ENCODE results near the gene ZNF354B. TPM values are rescaled to one million over a fixed set of nuclear protein-coding genes. Genes with fewer than 3 reads are reported as not detected.
A peak's percentile ranks its signal among the peaks of the same experiment; 100 is the strongest.

ZNF354B gene
- total and polyA plus RNA-seq, 2 of the 8 experiments (the other 6 are each of a cell fraction or from before 2014, with no cell fraction given), result 5.0 to 10.8 TPM

- Histone ChIP-seq H3K79me2 (ENCODE audit: control insufficient read depth in 1 of 2, insufficient read depth in 2 of 2, low read length in 2 of 2) (no peaks in the 10 kb centered on the region), H2AFZ (ENCODE audit: low read length) (no peak overlapping the region), H3K36me3 (ENCODE audit: control insufficient read depth in 2 of 4, insufficient read depth in 4 of 4, low read length in 3 of 4) (peaks cover 0 to 30% (median 11%) of the 10 kb centered on the region in 4 experiments; a peak in 5 of 8 replicates), H3K4ac (replicated peaks; ENCODE audit: insufficient read length, low read depth, low read length) (no peak overlapping the region), H3K23me2 (ENCODE audit: low read depth, low read length) (no peaks in the 10 kb centered on the region), H3K4me1 (replicated peaks in 1 of 4; ENCODE audit: control insufficient read depth in 3 of 4, insufficient read depth in 4 of 4, low read length in 3 of 4) (no peaks in the 10 kb centered on the region), H3K4me2 (ENCODE audit: insufficient read depth in 1 of 2, low read depth in 2 of 2, low read length in 2 of 2) (no peak overlapping the region), H3K18ac (ENCODE audit: extremely low read depth, low read length) (no peak overlapping the region), H3K14ac (ENCODE audit: insufficient read length) (no peak overlapping the region), H3K9me3 (ENCODE audit: insufficient read depth in 2 of 2, low read depth in 1 of 2, low read length in 1 of 2) (peaks cover 11 to 21% of the 10 kb centered on the region in 2 experiments; a peak in 3 of 4 replicates), H3K4me3 (ENCODE audit: extremely low read depth in 1 of 4, insufficient read depth in 2 of 4, low read depth in 3 of 4, low read length in 4 of 4) (no peak overlapping the region), H3K9ac (replicated peaks in 1 of 4; ENCODE audit: extremely low read depth in 1 of 4, low read depth in 3 of 4, low read length in 3 of 4) (no peak overlapping the region), H2BK15ac (ENCODE audit: low read length) (no peak overlapping the region), H2BK120ac (replicated peaks; ENCODE audit: low read depth, low read length) (no peak overlapping the region), H2AK5ac (ENCODE audit: low read depth, low read length) (no peak overlapping the region), H2BK20ac (ENCODE audit: low read length) (no peak overlapping the region), H3K27me3 (replicated peaks in 1 of 4; ENCODE audit: control insufficient read depth in 3 of 4, extremely low read depth in 1 of 4, insufficient read depth in 3 of 4, low read length in 3 of 4) (no peaks in the 10 kb centered on the region), H4K20me1 (replicated peaks in 1 of 2; ENCODE audit: control insufficient read depth in 1 of 2, insufficient read depth in 2 of 2, low read length in 2 of 2) (no peaks in the 10 kb centered on the region), H3K56ac (replicated peaks; ENCODE audit: insufficient read length, low read depth, low read length) (no peak overlapping the region), H2BK12ac (ENCODE audit: low read depth, low read length) (no peak overlapping the region), H4K8ac (ENCODE audit: extremely low read depth, insufficient read depth, low read length) (no peak overlapping the region), H4K5ac (ENCODE audit: insufficient read length, low read depth, low read length) (no peak overlapping the region), H3K27ac (ENCODE audit: low read depth, low read length) (no peak overlapping the region), H2BK5ac (ENCODE audit: low read depth, low read length) (no peak overlapping the region), H4K91ac (replicated peaks; ENCODE audit: insufficient read length, low read length) (no peak overlapping the region), H3K79me1 (ENCODE audit: low read depth, low read length) (no peaks in the 10 kb centered on the region), H3K23ac (ENCODE audit: insufficient read length) (no peak overlapping the region)
- 95% methylated on average over 1 of the region's 1 CpG; no CpG with 5 or more reads in 1 of the 2 experiments for WGBS, 2 experiments (ENCODE audit: extremely low coverage in 1 of 2, insufficient coverage in 1 of 2, insufficient read length in 1 of 2, insufficient replicate concordance in 2 of 2, low coverage in 1 of 2, low lambda C conversion rate in 2 of 2, missing lambda C conversion rate in 1 of 2)
- FAIRE-seq, result no peak
- TF ChIP-seq MAFK (IDR thresholded peaks at IDR 0.05; ENCODE audit: low read depth, low read length) (peak; percentile 27; the same call in 1 of the 2 replicates), POU5F1 (IDR thresholded peaks at IDR 0.05; ENCODE audit: low read depth, low read length) (no peak), BACH1 (IDR thresholded peaks at IDR 0.05; ENCODE audit: low read length) (peak; percentile 80)
- DNase-seq (ENCODE audit: low read depth in 1 of 2, low spot score in 2 of 2), result no peak
- ChIA-PET POLR2A (ENCODE audit: partially characterized antibody) (no interaction called here), CTCF (ENCODE audit: partially characterized antibody) (no interaction called here)
Observed at GRCh38 chr5:178872302-178872701, 12.5 kb downstream of the ZNF354B start.

Measured in H1 (cell line).